DOHH2 (cell line): ENCODE results near the gene GBA3.

ENCODE experiments used
- CTCF ChIP-seq: fragments of 200-600 bp; sonication (generic); IDR thresholded peaks from one replicate; pipeline ENCODE4 v1.5.1; 2014; ENCODE audit warnings: antibody characterized with exemption, mild to moderate bottlenecking, low read depth, low read length; ENCODE audit not compliant: poor library complexity, severe bottlenecking
- EZH2phosphoT487 ChIP-seq: fragments of 200-600 bp; sonication (generic); IDR thresholded peaks from 2 replicates; pipeline ENCODE4 v1.6.1; 2017; ENCODE audit warnings: borderline replicate concordance, mild to moderate bottlenecking, antibody characterized with exemption, low read length, moderate library complexity, mixed read lengths

GRCh38 chr4:22766068-22766467 lies 73.3 kb downstream of the GBA3 start:
- TF ChIP-seq CTCF (no peak), EZH2phosphoT487 (no peak)
